ENCODE measurements around the gene ESCO1.

DNA sequence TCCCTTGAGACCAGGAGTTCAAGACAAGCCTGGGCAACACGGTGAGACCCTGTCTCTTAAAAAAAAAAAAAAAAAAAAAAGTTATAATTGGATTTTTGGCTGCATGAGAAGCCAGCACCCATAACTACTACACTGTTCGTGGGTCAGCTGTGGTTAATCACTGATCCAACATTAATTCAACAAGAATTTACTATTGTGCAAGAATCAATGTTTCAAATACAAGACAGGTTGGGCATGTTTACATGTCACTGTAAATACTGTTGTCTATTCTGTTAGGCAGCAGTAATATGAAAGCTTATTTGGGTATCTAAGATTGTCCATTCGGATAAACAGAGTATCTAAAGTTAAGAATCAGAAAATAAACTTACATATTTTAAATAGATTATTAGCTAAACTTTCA lies 62.3 kb downstream of the ESCO1 start:
- TF ChIP-seq CTCF (conservative IDR thresholded peaks at IDR 0.05; ENCODE audit: low read length) (no peak), EZH2phosphoT487 (IDR thresholded peaks at IDR 0.05; ENCODE audit: borderline replicate concordance, low read depth, low read length) (no peak)
